HUDEP-2 (cell line): ENCODE results near the gene DGKI.

Experiments
- DNase-seq, 76 experiments: peaks; one replicate each; lab custom pipeline; 2025; ENCODE audit not compliant: unreplicated experiment in 76 of 76; lab: John Stamatoyannopoulos, UW

DGKI gene

GRCh38 chr7:137694405-137694804 lies 152.4 kb downstream of the DGKI start:
- DNase-seq: no peak

- no peak for DNase-seq
Measured at GRCh38 chr7:137692399-137692798, 154.4 kb downstream of the DGKI start.

- DNase-seq: no peak
Measured at GRCh38 chr7:137691566-137691965, 155.2 kb downstream of the DGKI start.

- DNase-seq: no peak
Measured at GRCh38 chr7:137690635-137691034, 156.1 kb downstream of the DGKI start.

- no peak for DNase-seq
Measured at GRCh38 chr7:137689761-137690160, 157.0 kb downstream of the DGKI start.

- no peak for DNase-seq
Measured at GRCh38 chr7:137687556-137688265, 159.1 kb downstream of the DGKI start.

- DNase-seq: no peak
Measured at GRCh38 chr7:137685433-137686164, 161.2 kb downstream of the DGKI start.

- no peak for DNase-seq
Measured at GRCh38 chr7:137684776-137685175, 162.0 kb downstream of the DGKI start.

- DNase-seq: no peak
Measured at GRCh38 chr7:137684316-137684715, 162.5 kb downstream of the DGKI start.

GRCh38 chr7:137682596-137682995 lies 164.2 kb downstream of the DGKI start:
- no peak for DNase-seq

GRCh38 chr7:137681657-137682562 lies 164.9 kb downstream of the DGKI start:
- no peak for DNase-seq

GRCh38 chr7:137674551-137675409 lies 172.0 kb downstream of the DGKI start:
- DNase-seq: no peak

GRCh38 chr7:137674048-137674447 lies 172.7 kb downstream of the DGKI start:
- no peak for DNase-seq

GRCh38 chr7:137671920-137672319 lies 174.9 kb downstream of the DGKI start:
- no peak for DNase-seq

GRCh38 chr7:137670222-137671064 lies 176.3 kb downstream of the DGKI start:
- DNase-seq: no peak

- DNase-seq: no peak
Measured at GRCh38 chr7:137669706-137670105, 177.1 kb downstream of the DGKI start.

- no peak for DNase-seq
Measured at GRCh38 chr7:137668404-137668803, 178.4 kb downstream of the DGKI start.

GRCh38 chr7:137667633-137668387 lies 179.0 kb downstream of the DGKI start:
- no peak for DNase-seq

GRCh38 chr7:137664846-137665245 lies 181.9 kb downstream of the DGKI start:
- no peak for DNase-seq
